T47D (cell line): Measurements from ENCODE around the gene APPBP2.

Experiments
- DNase-seq, 2 experiments: peaks; one replicate each; pipeline versions ENCODE4 v3.0.0 to v3.0.0-alpha.2; 2011 to 2012; ENCODE audit warnings: low read depth in 1 of 2, low spot score in 1 of 2
- JUND ChIP-seq: IDR thresholded peaks from 2 replicates; pipeline ENCODE4 v1.6.1; 2012; ENCODE audit warnings: low read depth
- in situ Hi-C: cut with HindIII; loops from 2 replicates; pipeline ENCODE4 v1.10.0; 2016; ENCODE audit warnings: low sequenced_read_pairs, low pct_unique_long_range_greater_than_20kb

The APPBP2 gene

DNA sequence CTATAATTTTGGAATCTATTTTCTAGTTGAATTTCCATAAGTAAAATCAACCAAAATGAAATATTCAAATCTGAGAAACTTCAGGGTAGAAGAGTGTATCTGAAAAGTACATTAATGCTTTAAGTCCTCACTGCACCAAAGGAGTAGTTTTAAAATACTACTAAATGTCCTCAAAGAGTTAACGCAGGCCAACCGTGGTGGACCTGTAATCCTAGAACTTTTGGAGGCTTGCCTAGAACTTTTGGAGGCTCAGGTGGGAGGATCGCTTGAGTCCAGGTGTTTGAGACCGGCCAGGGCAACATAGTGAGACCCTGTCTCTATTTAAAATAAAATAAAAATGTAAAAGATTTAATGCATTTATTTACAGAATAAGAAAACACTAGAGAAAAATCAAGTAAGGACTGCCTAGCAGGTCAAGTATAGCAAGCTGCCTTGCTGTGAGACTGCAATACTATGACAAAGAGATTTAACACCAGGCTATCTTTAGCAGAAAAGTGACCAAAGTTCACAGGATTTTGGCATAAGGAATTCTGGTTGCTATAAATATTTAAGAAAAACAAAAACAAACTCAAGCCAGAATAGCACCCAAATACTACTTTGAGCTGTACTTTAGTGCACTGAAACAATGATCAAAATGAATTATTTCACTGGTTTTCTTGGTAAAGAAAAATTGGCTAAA, 62.7 kb downstream of the APPBP2 start:
- in situ Hi-C loops: no loop called here
- no peak for TF ChIP-seq JUND
- no peak for DNase-seq

DNA sequence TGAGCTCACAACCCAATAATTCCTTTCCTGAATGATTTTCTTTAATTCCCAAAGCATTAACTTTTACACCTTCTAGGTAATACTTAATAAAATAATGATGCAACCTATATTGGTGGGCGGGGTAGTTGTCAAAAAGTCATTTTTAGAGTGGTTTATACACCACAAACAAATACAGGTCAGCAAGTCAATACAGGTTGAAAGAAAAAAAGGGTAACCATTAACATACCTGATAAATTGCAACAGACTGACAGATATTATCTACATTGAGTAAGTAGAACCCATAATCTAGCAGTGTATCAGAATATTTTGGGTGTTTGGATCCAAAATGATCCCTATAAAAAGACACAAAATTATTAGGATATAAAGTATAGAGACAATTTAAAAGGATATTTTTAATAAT, 64.5 kb downstream of the APPBP2 start:
- in situ Hi-C loops: no loop called here
- no peak for DNase-seq
- TF ChIP-seq JUND: no peak

DNA sequence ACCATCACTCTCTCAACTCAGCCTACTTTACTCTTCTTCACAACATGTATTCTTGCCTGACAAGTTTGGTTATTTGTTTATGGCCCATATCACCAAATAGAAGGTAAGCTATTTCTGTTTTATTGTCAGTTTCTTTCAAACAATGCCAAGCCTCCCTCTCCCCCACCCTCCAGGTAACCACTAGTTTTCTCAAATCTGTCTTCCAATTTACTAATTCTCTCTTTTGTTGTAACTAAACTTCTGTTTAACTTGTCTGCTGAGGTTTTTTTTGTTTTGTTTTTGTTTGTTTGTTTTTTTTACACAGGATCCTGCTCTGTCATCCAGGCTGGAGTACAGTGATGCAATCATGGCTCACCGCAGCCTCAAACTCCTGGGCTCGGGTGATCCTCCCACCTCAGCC, 68.9 kb downstream of the APPBP2 start:
- in situ Hi-C loops: no loop called here
- no peak for DNase-seq
- TF ChIP-seq JUND: no peak

GRCh38 chr17:60455378-60455777, 70.7 kb downstream of the APPBP2 start:
- TF ChIP-seq JUND: no peak
- in situ Hi-C loops: no loop called here
- DNase-seq: no peak

GRCh38 chr17:60451965-60452364, 74.1 kb downstream of the APPBP2 start:
- no peak for TF ChIP-seq JUND
- in situ Hi-C loops: no loop called here
- no peak for DNase-seq

DNA sequence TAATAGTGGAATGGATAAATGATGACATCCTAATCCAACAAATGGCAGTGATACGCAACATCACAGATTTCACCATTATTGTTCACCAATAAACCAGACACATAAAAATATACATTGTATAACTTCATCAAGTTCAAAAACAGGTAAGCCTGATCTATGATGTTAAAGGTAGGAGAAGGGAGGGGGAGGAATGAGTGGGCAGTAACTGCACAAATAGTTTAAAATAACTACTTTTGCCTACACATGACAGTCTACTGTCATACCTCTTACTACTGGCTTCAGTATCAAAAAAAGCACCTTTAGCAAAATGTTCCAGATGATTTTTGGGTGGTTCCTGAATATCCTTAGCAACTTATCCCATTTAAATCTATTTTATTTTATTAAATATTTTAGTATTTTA, 75.0 kb downstream of the APPBP2 start:
- TF ChIP-seq JUND: no peak
- in situ Hi-C loops: no loop called here
- DNase-seq: no peak

- no peak for DNase-seq
- in situ Hi-C loops: no loop called here
- no peak for TF ChIP-seq JUND
These were observed 78.7 kb downstream of the APPBP2 start for GRCh38 chr17:60447375-60447774.

GRCh38 chr17:60445144-60445543, 80.9 kb downstream of the APPBP2 start:
- TF ChIP-seq JUND: no peak
- no peak for DNase-seq
- in situ Hi-C loops: no loop called here

DNA sequence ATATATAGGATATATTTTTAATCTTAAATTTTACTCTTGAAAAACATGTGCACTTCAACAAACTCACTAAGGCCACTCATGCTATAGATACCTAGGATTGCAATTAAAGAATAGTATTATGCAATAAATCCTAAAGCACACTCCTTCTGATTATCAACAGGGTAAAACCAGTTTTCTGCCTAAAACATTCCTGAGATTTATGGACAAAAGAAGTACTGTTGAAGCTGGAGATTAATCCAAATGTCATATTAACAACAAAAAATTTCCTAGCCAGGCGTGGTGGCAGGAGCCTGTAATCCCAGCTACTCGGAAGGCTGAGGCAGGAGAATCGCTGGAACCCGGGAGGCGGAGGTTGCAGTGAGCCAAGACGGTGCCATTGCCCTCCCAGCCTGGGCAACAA, 82.3 kb downstream of the APPBP2 start:
- no peak for TF ChIP-seq JUND
- in situ Hi-C loops: no loop called here
- DNase-seq: no peak

DNA sequence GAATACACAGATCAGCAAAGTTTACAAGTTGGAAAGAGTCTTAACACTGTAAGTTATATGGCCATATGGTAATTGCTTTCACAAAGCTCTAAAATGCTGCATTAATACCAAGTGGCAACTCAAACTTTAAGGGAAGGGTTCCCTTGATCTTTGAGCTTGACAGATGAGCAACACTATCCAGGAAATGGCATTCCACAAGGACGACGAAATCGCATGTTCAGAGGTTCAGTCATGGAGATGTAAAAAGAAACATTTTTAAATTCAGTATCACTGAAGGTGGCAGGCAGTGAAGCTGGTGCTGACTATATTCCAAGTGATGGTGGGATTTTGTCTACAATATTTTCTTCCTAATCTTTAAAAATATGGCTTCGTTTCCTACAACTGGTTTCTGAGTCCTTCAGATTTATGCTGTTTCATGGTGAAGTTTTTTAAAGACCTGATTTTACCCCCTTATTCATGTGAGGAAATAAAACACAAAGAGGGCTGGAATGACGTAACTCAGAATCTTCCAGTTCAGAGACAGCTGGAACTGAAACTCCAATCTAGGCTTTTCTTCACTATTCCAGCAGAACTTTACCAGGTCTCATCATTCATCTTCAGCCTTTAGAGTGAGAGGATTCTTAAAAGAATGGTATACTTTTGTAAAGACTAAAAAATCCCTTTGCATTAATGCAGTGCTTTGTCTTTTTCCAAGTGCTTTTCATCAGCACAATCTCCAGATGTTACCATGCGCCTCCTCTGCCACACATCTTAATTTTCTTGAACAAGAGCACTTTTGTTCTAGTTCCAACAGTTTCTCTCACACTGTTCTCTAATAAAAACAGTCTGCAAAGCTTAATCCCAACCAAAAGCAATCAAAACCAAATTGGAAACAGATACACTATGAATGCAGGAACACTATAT, 83.5 kb downstream of the APPBP2 start:
- DNase-seq: no peak

DNA sequence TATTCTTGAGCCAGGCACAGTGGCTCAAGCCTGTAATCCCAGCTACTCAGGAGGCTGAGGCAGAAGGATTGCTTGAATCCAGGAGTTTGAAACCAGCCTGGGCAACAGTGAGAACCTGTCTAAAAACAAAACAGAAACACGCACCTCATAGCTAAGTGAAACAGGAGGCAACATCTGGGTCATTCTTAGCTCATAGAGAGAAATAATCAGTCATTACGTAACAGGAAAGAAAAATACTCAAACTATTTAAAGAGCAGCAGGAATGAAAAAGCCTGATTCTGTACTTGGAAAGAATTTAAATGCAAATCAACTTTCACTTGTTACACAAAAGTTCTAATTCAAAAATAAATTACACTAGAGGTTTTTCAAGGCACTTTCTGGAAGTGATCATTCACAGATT, 86.5 kb downstream of the APPBP2 start:
- no peak for DNase-seq

More for the DNA sequence above, 83.5 kb downstream of the APPBP2 start:
- TF ChIP-seq JUND: no peak
- in situ Hi-C loops: no loop called here

GRCh38 chr17:60436676-60437075, 89.4 kb downstream of the APPBP2 start:
- in situ Hi-C loops: no loop called here
- no peak for DNase-seq
- no peak for TF ChIP-seq JUND

More for the DNA sequence above, 86.5 kb downstream of the APPBP2 start:
- in situ Hi-C loops: no loop called here
- no peak for TF ChIP-seq JUND
